Measurements from ENCODE around the gene GPR89B. TPM values are rescaled to one million over a fixed set of nuclear protein-coding genes. Genes with fewer than 3 reads are reported as not detected.
"Not testable (repeated sequence)": the region's sequence is repeated elsewhere in the genome, so short reads cannot be mapped to it uniquely, and the experiment has no call there.

GPR89B gene
- polyA plus RNA-seq, 1 experiment, result 6.1 TPM

- ChIA-PET CTCF (no interaction called here), POLR2A (no interaction called here)
- Histone ChIP-seq H3K4me3 (ENCODE audit: low read depth, low read length) (no peak overlapping the region), H3K27me3 (ENCODE audit: control insufficient read depth, insufficient read depth, low read length) (peaks cover 8% of the 10 kb centered on the region), H3K36me3 (ENCODE audit: control insufficient read depth, insufficient read depth, low read length) (no peaks in the 10 kb centered on the region)
- TF ChIP-seq CTCF (IDR thresholded peaks at IDR 0.05; ENCODE audit: insufficient read depth, low read depth, low read length), result no peak
- DNase-seq (ENCODE audit: low read depth), result no peak
Measured at GRCh38 chr1:148010527-148010926, 82.3 kb downstream of the GPR89B start.

- CTCF ChIA-PET; H3K27me3 ChIP-seq (ENCODE audit: control insufficient read depth, insufficient read depth, low read length); DNase-seq (ENCODE audit: low read depth); H3K36me3 ChIP-seq (ENCODE audit: control insufficient read depth, insufficient read depth, low read length); POLR2A ChIA-PET; H3K4me3 ChIP-seq (ENCODE audit: low read depth, low read length): not testable (repeated sequence)
Measured at GRCh38 chr1:148013177-148014144, 85.2 kb downstream of the GPR89B start.

GRCh38 chr1:148014289-148015200, 86.3 kb downstream of the GPR89B start:
- H3K4me3 ChIP-seq (ENCODE audit: low read depth, low read length), result not testable (repeated sequence)

GRCh38 chr1:148024918-148025317, 96.7 kb downstream of the GPR89B start:
- H3K27me3 ChIP-seq (ENCODE audit: control insufficient read depth, insufficient read depth, low read length); POLR2A ChIA-PET; DNase-seq (ENCODE audit: low read depth); CTCF ChIA-PET; H3K36me3 ChIP-seq (ENCODE audit: control insufficient read depth, insufficient read depth, low read length); H3K4me3 ChIP-seq (ENCODE audit: low read depth, low read length): not testable (repeated sequence)

More at GRCh38 chr1:148014289-148015200, 86.3 kb downstream of the GPR89B start:
- H3K27me3 ChIP-seq (ENCODE audit: control insufficient read depth, insufficient read depth, low read length); DNase-seq (ENCODE audit: low read depth); H3K36me3 ChIP-seq (ENCODE audit: control insufficient read depth, insufficient read depth, low read length); POLR2A ChIA-PET; CTCF ChIA-PET: not testable (repeated sequence)

- H3K27me3 ChIP-seq (ENCODE audit: control insufficient read depth, insufficient read depth, low read length); DNase-seq (ENCODE audit: low read depth); POLR2A ChIA-PET; CTCF ChIA-PET; H3K4me3 ChIP-seq (ENCODE audit: low read depth, low read length); H3K36me3 ChIP-seq (ENCODE audit: control insufficient read depth, insufficient read depth, low read length): not testable (repeated sequence)
Measured at GRCh38 chr1:148027004-148027403, 98.8 kb downstream of the GPR89B start.

- H3K36me3 ChIP-seq (ENCODE audit: control insufficient read depth, insufficient read depth, low read length); H3K4me3 ChIP-seq (ENCODE audit: low read depth, low read length); POLR2A ChIA-PET; CTCF ChIA-PET; DNase-seq (ENCODE audit: low read depth); H3K27me3 ChIP-seq (ENCODE audit: control insufficient read depth, insufficient read depth, low read length): not testable (repeated sequence)
Measured at GRCh38 chr1:148032247-148032646, 104.0 kb downstream of the GPR89B start.

GRCh38 chr1:148032690-148033089, 104.5 kb downstream of the GPR89B start:
- CTCF ChIA-PET; H3K36me3 ChIP-seq (ENCODE audit: control insufficient read depth, insufficient read depth, low read length); H3K4me3 ChIP-seq (ENCODE audit: low read depth, low read length); POLR2A ChIA-PET; H3K27me3 ChIP-seq (ENCODE audit: control insufficient read depth, insufficient read depth, low read length); DNase-seq (ENCODE audit: low read depth): not testable (repeated sequence)

- H3K27me3 ChIP-seq (ENCODE audit: control insufficient read depth, insufficient read depth, low read length); H3K36me3 ChIP-seq (ENCODE audit: control insufficient read depth, insufficient read depth, low read length); POLR2A ChIA-PET; H3K4me3 ChIP-seq (ENCODE audit: low read depth, low read length); DNase-seq (ENCODE audit: low read depth); CTCF ChIA-PET: not testable (repeated sequence)
Measured at GRCh38 chr1:148033147-148033546, 104.9 kb downstream of the GPR89B start.

- POLR2A ChIA-PET; DNase-seq (ENCODE audit: low read depth); CTCF ChIA-PET: not testable (repeated sequence)
Measured at GRCh38 chr1:148037850-148038461, 109.7 kb downstream of the GPR89B start.

GRCh38 chr1:148038462-148039333, 110.5 kb downstream of the GPR89B start:
- CTCF ChIA-PET; H3K27me3 ChIP-seq (ENCODE audit: control insufficient read depth, insufficient read depth, low read length); H3K36me3 ChIP-seq (ENCODE audit: control insufficient read depth, insufficient read depth, low read length); POLR2A ChIA-PET: not testable (repeated sequence)
- DNase-seq (ENCODE audit: low read depth), result peak; percentile 63
- peak overlapping the region; percentile 34 for H3K4me3 ChIP-seq (ENCODE audit: low read depth, low read length)

More at GRCh38 chr1:148037850-148038461, 109.7 kb downstream of the GPR89B start:
- peak overlapping the region; percentile 34 for H3K4me3 ChIP-seq (ENCODE audit: low read depth, low read length)
- H3K27me3 ChIP-seq (ENCODE audit: control insufficient read depth, insufficient read depth, low read length); H3K36me3 ChIP-seq (ENCODE audit: control insufficient read depth, insufficient read depth, low read length): not testable (repeated sequence)
